ENCODE results near the gene GPR107.

Gene GPR107

GRCh38 chr9:130142641-130143040 is 88.9 kb downstream of the GPR107 start:
- TF ChIP-seq TEAD4 (IDR thresholded peaks at IDR 0.05) = no peak
- no peak for TF ChIP-seq FOXM1 (IDR thresholded peaks at IDR 0.05; ENCODE audit: borderline replicate concordance, low read depth)
- no peak for TF ChIP-seq EGR1 (IDR thresholded peaks at IDR 0.05)
- TF ChIP-seq YY1 (IDR thresholded peaks at IDR 0.05; ENCODE audit: low read depth) = no peak

GRCh38 chr9:130143279-130143893 is 89.7 kb downstream of the GPR107 start:
- no peak for TF ChIP-seq TEAD4 (IDR thresholded peaks at IDR 0.05)
- TF ChIP-seq USF1 (IDR thresholded peaks at IDR 0.05) = no peak
- no peak for TF ChIP-seq RAD21 (IDR thresholded peaks at IDR 0.05; ENCODE audit: low read depth)

GRCh38 chr9:130143958-130144366 is 90.3 kb downstream of the GPR107 start:
- TF ChIP-seq ZBTB7A (IDR thresholded peaks at IDR 0.05; ENCODE audit: low read depth) (no peak), EP300 (IDR thresholded peaks at IDR 0.05; ENCODE audit: borderline replicate concordance) (no peak), CEBPB (IDR thresholded peaks at IDR 0.05) (no peak), FOXM1 (IDR thresholded peaks at IDR 0.05; ENCODE audit: borderline replicate concordance, low read depth) (no peak), USF1 (IDR thresholded peaks at IDR 0.05) (no peak), CREB1 (IDR thresholded peaks at IDR 0.05; ENCODE audit: low read depth) (no peak), MAX (IDR thresholded peaks at IDR 0.05) (no peak), REST (IDR thresholded peaks at IDR 0.05; ENCODE audit: low read depth) (no peak), RAD21 (IDR thresholded peaks at IDR 0.05; ENCODE audit: low read depth) (no peak), EGR1 (IDR thresholded peaks at IDR 0.05) (no peak), TEAD4 (IDR thresholded peaks at IDR 0.05) (no peak), YY1 (IDR thresholded peaks at IDR 0.05; ENCODE audit: low read depth) (no peak), NFIC (IDR thresholded peaks at IDR 0.05) (no peak), TAF1 (IDR thresholded peaks at IDR 0.05; ENCODE audit: low read depth) (no peak), TCF12 (IDR thresholded peaks at IDR 0.05; ENCODE audit: low read depth) (no peak)

GRCh38 chr9:130144703-130145102 is 91.0 kb downstream of the GPR107 start:
- TF ChIP-seq TEAD4 (IDR thresholded peaks at IDR 0.05) = no peak
- TF ChIP-seq TCF12 (IDR thresholded peaks at IDR 0.05; ENCODE audit: low read depth) = no peak
- no peak for TF ChIP-seq TAF1 (IDR thresholded peaks at IDR 0.05; ENCODE audit: low read depth)
- TF ChIP-seq ZBTB7A (IDR thresholded peaks at IDR 0.05; ENCODE audit: low read depth) = no peak
- no peak for TF ChIP-seq YY1 (IDR thresholded peaks at IDR 0.05; ENCODE audit: low read depth)
- no peak for TF ChIP-seq EGR1 (IDR thresholded peaks at IDR 0.05)
- TF ChIP-seq CEBPB (IDR thresholded peaks at IDR 0.05) = no peak
- TF ChIP-seq NFIC (IDR thresholded peaks at IDR 0.05) = no peak
- no peak for TF ChIP-seq CREB1 (IDR thresholded peaks at IDR 0.05; ENCODE audit: low read depth)
- TF ChIP-seq MAX (IDR thresholded peaks at IDR 0.05) = no peak
- TF ChIP-seq REST (IDR thresholded peaks at IDR 0.05; ENCODE audit: low read depth) = no peak
- TF ChIP-seq FOXM1 (IDR thresholded peaks at IDR 0.05; ENCODE audit: borderline replicate concordance, low read depth) = no peak
- TF ChIP-seq EP300 (IDR thresholded peaks at IDR 0.05; ENCODE audit: borderline replicate concordance) = no peak

GRCh38 chr9:130145658-130146057 is 92.0 kb downstream of the GPR107 start:
- no peak for TF ChIP-seq MAX (IDR thresholded peaks at IDR 0.05)
- TF ChIP-seq EGR1 (IDR thresholded peaks at IDR 0.05) = no peak
- TF ChIP-seq REST (IDR thresholded peaks at IDR 0.05; ENCODE audit: low read depth) = no peak
- no peak for TF ChIP-seq TCF12 (IDR thresholded peaks at IDR 0.05; ENCODE audit: low read depth)
- no peak for TF ChIP-seq TEAD4 (IDR thresholded peaks at IDR 0.05)
- no peak for TF ChIP-seq FOXM1 (IDR thresholded peaks at IDR 0.05; ENCODE audit: borderline replicate concordance, low read depth)
- TF ChIP-seq CEBPB (IDR thresholded peaks at IDR 0.05) = no peak
- no peak for TF ChIP-seq YY1 (IDR thresholded peaks at IDR 0.05; ENCODE audit: low read depth)
- TF ChIP-seq USF1 (IDR thresholded peaks at IDR 0.05) = no peak
- TF ChIP-seq TAF1 (IDR thresholded peaks at IDR 0.05; ENCODE audit: low read depth) = no peak
